SU-DHL-6 (cell line): ENCODE data around the gene EPB41L3.

Experiments used
- CTCF ChIP-seq: fragments of 200-600 bp; sonication (generic); IDR thresholded peaks from one replicate; pipeline ENCODE4 v1.5.1; 2017; ENCODE audit warnings: antibody characterized with exemption, mild to moderate bottlenecking, low read length, moderate library complexity; ENCODE audit not compliant: insufficient read depth, poor library complexity, severe bottlenecking
- EZH2phosphoT487 ChIP-seq: fragments of 200-600 bp; sonication (generic), shearing (Covaris generic); conservative IDR thresholded peaks from 2 replicates; pipeline ENCODE4 v1.6.1; 2018; ENCODE audit warnings: mild to moderate bottlenecking, antibody characterized with exemption, low read length, moderate library complexity, mixed read lengths

GRCh38 chr18:5582076-5582475, 38.3 kb upstream of the EPB41L3 start:
- TF ChIP-seq CTCF, result no peak
- TF ChIP-seq EZH2phosphoT487, result no peak
